ENCODE measurements around the gene SCD.

DNA sequence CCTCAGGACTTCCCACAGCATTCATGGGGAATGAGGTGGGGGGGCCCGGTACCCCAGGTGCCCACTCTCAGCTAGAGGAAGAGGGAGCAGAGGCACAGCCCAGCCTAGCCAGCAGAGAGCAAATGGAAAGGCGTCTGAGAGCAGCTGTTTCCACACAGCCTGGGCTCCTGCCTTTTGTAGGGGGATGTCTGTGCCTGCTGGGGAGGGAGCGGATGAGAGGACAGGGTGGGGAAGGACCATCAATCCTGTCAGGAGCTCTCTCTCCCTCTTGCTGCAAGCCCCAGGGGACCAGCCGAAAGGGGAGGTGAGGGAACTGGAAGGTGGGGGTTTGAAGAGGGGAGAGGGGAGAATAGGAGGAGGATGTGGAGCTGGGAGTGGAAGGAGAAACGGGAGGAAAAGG lies 17.0 kb upstream of the SCD start, which contains the start of gene PKD2L1:
- TF ChIP-seq PATZ1 (CRISPR knock-in tag; IDR thresholded peaks at IDR 0.05; ENCODE audit: borderline replicate concordance) (no peak), PPARA (CRISPR knock-in tag; IDR thresholded peaks at IDR 0.05; ENCODE audit: borderline replicate concordance) (no peak), ARNTL (CRISPR knock-in tag; IDR thresholded peaks at IDR 0.05; ENCODE audit: borderline replicate concordance, low read depth) (no peak), ESRRG (CRISPR knock-in tag; IDR thresholded peaks at IDR 0.05) (no peak), ZFP3 (CRISPR knock-in tag; IDR thresholded peaks at IDR 0.05) (no peak), ZNF70 (CRISPR knock-in tag; IDR thresholded peaks at IDR 0.05) (no peak), ZFP30 (CRISPR knock-in tag; IDR thresholded peaks at IDR 0.05) (no peak), RARB (CRISPR knock-in tag; IDR thresholded peaks at IDR 0.05) (no peak), TOX (CRISPR knock-in tag; IDR thresholded peaks at IDR 0.05; ENCODE audit: borderline replicate concordance) (no peak), TCF4 (CRISPR knock-in tag; IDR thresholded peaks at IDR 0.05; ENCODE audit: borderline replicate concordance) (no peak)
- TF ChIP-seq, protein P1, sequence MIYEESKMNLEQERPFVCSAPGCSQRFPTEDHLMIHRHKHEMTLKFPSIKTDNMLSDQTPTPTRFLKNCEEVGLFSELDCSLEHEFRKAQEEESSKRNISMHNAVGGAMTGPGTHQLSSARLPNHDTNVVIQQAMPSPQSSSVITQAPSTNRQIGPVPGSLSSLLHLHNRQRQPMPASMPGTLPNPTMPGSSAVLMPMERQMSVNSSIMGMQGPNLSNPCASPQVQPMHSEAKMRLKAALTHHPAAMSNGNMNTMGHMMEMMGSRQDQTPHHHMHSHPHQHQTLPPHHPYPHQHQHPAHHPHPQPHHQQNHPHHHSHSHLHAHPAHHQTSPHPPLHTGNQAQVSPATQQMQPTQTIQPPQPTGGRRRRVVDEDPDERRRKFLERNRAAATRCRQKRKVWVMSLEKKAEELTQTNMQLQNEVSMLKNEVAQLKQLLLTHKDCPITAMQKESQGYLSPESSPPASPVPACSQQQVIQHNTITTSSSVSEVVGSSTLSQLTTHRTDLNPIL (CRISPR knock-in tag; IDR thresholded peaks at IDR 0.05; ENCODE audit: low read depth), result no peak

Measured in SK-N-SH treated with all-trans-retinoic acid at 6 μM for 48 hours (cell line).